ENCODE results near the gene CGB2.
"Not testable (repeated sequence)": the region's sequence is repeated elsewhere in the genome, so short reads cannot be mapped to it uniquely, and the experiment has no call there.

Gene CGB2

GRCh38 chr19:49011194-49011593, 20.5 kb upstream of the CGB2 start:
- no peak for DNase-seq

- DNase-seq: no peak
Measured at GRCh38 chr19:49014123-49014869, 17.4 kb upstream of the CGB2 start.

- no peak for DNase-seq
Measured at GRCh38 chr19:49014870-49015255, 16.8 kb upstream of the CGB2 start.

GRCh38 chr19:49016067-49016839, 15.4 kb upstream of the CGB2 start:
- DNase-seq: no peak

- no peak for DNase-seq
Measured at GRCh38 chr19:49017041-49017665, 14.5 kb upstream of the CGB2 start, which contains the start of gene LHB. Gene LHB (minus strand): TSS chr19:49017091. CDS start chr19:49017081, 10 bp downstream.

- no peak for DNase-seq
Measured at GRCh38 chr19:49017666-49018351, 13.9 kb upstream of the CGB2 start.

- DNase-seq: not testable (repeated sequence)
Measured at GRCh38 chr19:49018388-49019241, 13.1 kb upstream of the CGB2 start.

- no peak for DNase-seq
Measured at GRCh38 chr19:49019242-49019932, 12.3 kb upstream of the CGB2 start.

- no peak for DNase-seq
Measured at GRCh38 chr19:49020342-49020741, 11.3 kb upstream of the CGB2 start.

GRCh38 chr19:49020931-49021895, 10.5 kb upstream of the CGB2 start:
- DNase-seq: no peak

- DNase-seq: no peak
Measured at GRCh38 chr19:49022116-49022515, 9.6 kb upstream of the CGB2 start.

GRCh38 chr19:49024233-49024632, 7.5 kb upstream of the CGB2 start, which contains the start of gene CGB3:
Gene CGB3 (minus strand): TSS chr19:49024333. CDS start chr19:49023971, 362 bp downstream.
- DNase-seq: not testable (repeated sequence)

GRCh38 chr19:49025088-49025487, 6.6 kb upstream of the CGB2 start:
- not testable (repeated sequence) for DNase-seq

GRCh38 chr19:49025599-49025998, 6.1 kb upstream of the CGB2 start:
- DNase-seq: not testable (repeated sequence)

GRCh38 chr19:49028686-49029085, 3.0 kb upstream of the CGB2 start:
- not testable (repeated sequence) for DNase-seq

- DNase-seq: not testable (repeated sequence)
Measured at GRCh38 chr19:49029749-49030148, 1.9 kb upstream of the CGB2 start.

- DNase-seq: not testable (repeated sequence)
Measured at GRCh38 chr19:49030323-49030722, 1.4 kb upstream of the CGB2 start.

GRCh38 chr19:49036815-49037214, 5.1 kb downstream of the CGB2 start, which contains the start of gene CGB1:
Gene CGB1 (minus strand): TSS chr19:49036895. CDS start chr19:49036711, 184 bp downstream.
- not testable (repeated sequence) for DNase-seq

- not testable (repeated sequence) for DNase-seq
Measured at GRCh38 chr19:49038111-49038510, 6.4 kb downstream of the CGB2 start.
